Skeletal muscle tissue (tissue), 4 donors: ENCODE measurements around the gene ASPA. TPM values are rescaled to one million over a fixed set of nuclear protein-coding genes. Genes with fewer than 3 reads are reported as not detected.
"Not testable (repeated sequence)": the region's sequence is repeated elsewhere in the genome, so short reads cannot be mapped to it uniquely, and the experiment has no call there.

Source experiments
- H3K27ac ChIP-seq: one replicate; pipeline ENCODE4 v1.7.0; 2013; ENCODE audit warnings: mild to moderate bottlenecking, low read depth, low read length, inconsistent platforms
- H3K27me3 ChIP-seq, 3 donors: one replicate each; pipeline ENCODE4 v1.7.0; 2013; ENCODE audit warnings: low read length in 3 of 3; ENCODE audit not compliant: control insufficient read depth in 3 of 3, insufficient read depth in 3 of 3
- H3K36me3 ChIP-seq, 3 donors: one replicate each; pipeline ENCODE4 v1.7.0; 2013; ENCODE audit warnings: low read length in 3 of 3; ENCODE audit not compliant: control insufficient read depth in 3 of 3, insufficient read depth in 3 of 3
- H3K4me1 ChIP-seq, 3 donors: one replicate each; pipeline ENCODE4 v1.7.0; 2013; ENCODE audit warnings: low read length in 3 of 3, mild to moderate bottlenecking in 3 of 3; ENCODE audit not compliant: control insufficient read depth in 3 of 3, insufficient read depth in 3 of 3
- H3K4me3 ChIP-seq, 3 donors: one replicate each; pipeline ENCODE4 v1.7.0; 2013; ENCODE audit warnings: low read length in 3 of 3
- H3K9ac ChIP-seq, 3 donors: one replicate each; pipeline ENCODE4 v1.7.0; 2013; ENCODE audit warnings: low read length in 3 of 3, mild to moderate bottlenecking in 3 of 3, moderate library complexity in 2 of 3, low read depth in 1 of 3
- H3K9me3 ChIP-seq, 3 donors: one replicate each; pipeline ENCODE4 v1.7.0; 2013; ENCODE audit warnings: low read length in 3 of 3; ENCODE audit not compliant: control insufficient read depth in 3 of 3
- total RNA-seq: library from RNA; depleted of rRNA; stranded (reverse); fragments of >200 nt; gene quantifications from one replicate; pipeline ENCODE4 v1.2.3, GENCODE V29; 2014
- donor health status: Osteomylitis.

The ASPA gene
- total RNA-seq, 1 donor from 2014 or later, result 1.6 TPM

GRCh38 chr17:3514873-3515272 lies 39.1 kb downstream of the ASPA start:
- Histone ChIP-seq H3K36me3 (peaks cover 0 to 10% (median 2%) of the 10 kb centered on the region in 3 donors), H3K4me1 (peaks cover 27 to 34% (median 30%) of the 10 kb centered on the region in 3 donors), H3K9ac (peak overlapping the region in 1 of 3 donors; percentile 9), H3K4me3 (no peak overlapping the region), H3K27me3 (no peaks in the 10 kb centered on the region), H3K27ac (no peak overlapping the region), H3K9me3 (no peaks in the 10 kb centered on the region)

GRCh38 chr17:3519472-3519871 lies 43.7 kb downstream of the ASPA start:
- not testable (repeated sequence) for H3K4me3 ChIP-seq, H3K27ac ChIP-seq, H3K9ac ChIP-seq, H3K27me3 ChIP-seq, H3K4me1 ChIP-seq, H3K36me3 ChIP-seq, H3K9me3 ChIP-seq

GRCh38 chr17:3524024-3524423 lies 48.2 kb downstream of the ASPA start:
- Histone ChIP-seq H3K4me3 (no peak overlapping the region), H3K36me3 (peaks cover 0 to 12% (median 2%) of the 10 kb centered on the region in 3 donors), H3K27ac (no peak overlapping the region), H3K9me3 (no peaks in the 10 kb centered on the region), H3K9ac (no peak overlapping the region), H3K27me3 (no peaks in the 10 kb centered on the region), H3K4me1 (no peaks in the 10 kb centered on the region)

DNA sequence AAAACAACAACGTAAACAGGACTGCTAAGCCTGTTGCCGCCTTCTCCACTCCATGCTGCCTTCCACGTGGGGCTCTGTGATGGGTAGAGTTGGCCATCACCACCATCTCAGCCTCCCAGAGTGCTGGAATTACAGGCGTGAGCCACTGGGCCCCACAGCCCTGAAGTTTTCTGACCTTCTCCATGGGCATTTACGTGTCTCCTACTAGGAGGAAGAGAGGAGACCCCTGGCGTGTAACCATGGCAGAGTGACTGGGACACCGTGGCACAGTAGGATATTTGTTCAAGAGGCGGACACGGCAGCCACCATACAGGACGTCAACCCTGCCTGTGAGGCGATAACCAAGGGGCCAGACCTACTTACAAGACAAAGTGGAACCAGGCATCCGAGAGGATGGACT lies 50.7 kb downstream of the ASPA start:
- H3K27me3 ChIP-seq, result no peaks in the 10 kb centered on the region
- H3K9me3 ChIP-seq, result no peaks in the 10 kb centered on the region
- no peak overlapping the region for H3K4me3 ChIP-seq
- peaks cover 0 to 6% (median 5%) of the 10 kb centered on the region in 3 donors for H3K4me1 ChIP-seq
- H3K27ac ChIP-seq, result no peak overlapping the region
- H3K36me3 ChIP-seq, result peaks cover 0 to 13% (median 2%) of the 10 kb centered on the region in 3 donors
- H3K9ac ChIP-seq, result no peak overlapping the region

GRCh38 chr17:3526971-3527370 lies 51.2 kb downstream of the ASPA start:
- H3K9me3 ChIP-seq, result no peaks in the 10 kb centered on the region
- peaks cover 0 to 9% (median 6%) of the 10 kb centered on the region in 3 donors for H3K4me1 ChIP-seq
- no peak overlapping the region for H3K27ac ChIP-seq
- peaks cover 0 to 13% (median 2%) of the 10 kb centered on the region in 3 donors for H3K36me3 ChIP-seq
- H3K4me3 ChIP-seq, result no peak overlapping the region
- no peak overlapping the region for H3K9ac ChIP-seq
- no peaks in the 10 kb centered on the region for H3K27me3 ChIP-seq

DNA sequence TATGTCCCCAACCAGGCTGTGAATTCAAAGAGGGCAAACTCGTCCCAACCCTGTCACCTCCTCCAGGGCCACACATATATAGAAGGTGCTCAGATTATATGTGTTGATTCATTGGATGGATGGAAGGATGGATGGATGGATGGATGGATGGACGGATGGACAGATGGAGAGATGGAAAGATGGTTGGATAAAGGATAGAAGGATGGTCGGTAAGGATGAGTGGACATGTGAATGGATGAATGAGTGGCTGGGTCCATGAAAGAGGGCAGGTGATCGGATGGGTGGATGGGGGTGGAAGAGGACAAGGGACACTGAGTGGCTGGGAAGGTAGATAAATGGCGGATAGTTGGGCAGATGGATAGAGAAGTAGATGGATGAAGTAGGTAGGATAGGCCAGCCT lies 51.7 kb downstream of the ASPA start:
- Histone ChIP-seq H3K4me1 (peaks cover 0 to 9% (median 6%) of the 10 kb centered on the region in 3 donors), H3K4me3 (no peak overlapping the region), H3K9me3 (no peaks in the 10 kb centered on the region), H3K27ac (no peak overlapping the region), H3K27me3 (no peaks in the 10 kb centered on the region), H3K36me3 (peaks cover 0 to 13% (median 2%) of the 10 kb centered on the region in 3 donors), H3K9ac (no peak overlapping the region)

- Histone ChIP-seq H3K4me3 (no peak overlapping the region), H3K9ac (no peak overlapping the region), H3K9me3 (no peaks in the 10 kb centered on the region), H3K27ac (no peak overlapping the region), H3K36me3 (peaks cover 0 to 13% (median 2%) of the 10 kb centered on the region in 3 donors), H3K4me1 (peaks cover 0 to 9% (median 6%) of the 10 kb centered on the region in 3 donors), H3K27me3 (no peaks in the 10 kb centered on the region)
Observed at GRCh38 chr17:3527896-3528295, 52.1 kb downstream of the ASPA start.

DNA sequence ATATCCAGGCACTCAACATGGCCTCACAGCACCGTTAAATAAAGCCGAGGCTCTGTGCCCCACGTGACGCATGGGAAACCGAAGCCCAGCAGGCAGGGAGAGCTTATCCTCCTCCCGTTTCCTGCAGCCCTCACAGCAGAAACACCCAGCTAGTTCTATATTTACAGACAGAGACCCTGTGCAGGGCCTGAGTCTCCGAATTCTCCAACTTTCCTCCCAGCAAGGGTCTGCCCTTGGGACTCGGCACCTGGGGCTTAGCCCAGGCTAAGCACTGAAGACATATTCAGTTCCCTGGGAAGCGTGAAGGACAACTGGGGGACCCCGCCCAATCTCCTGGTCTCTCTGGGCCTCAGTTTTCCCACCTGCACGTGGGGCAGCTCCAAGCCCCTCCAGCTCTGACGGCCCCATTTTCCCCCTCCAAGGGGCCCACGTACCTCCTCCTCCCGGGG lies 52.6 kb downstream of the ASPA start:
- Histone ChIP-seq H3K4me1 (peaks cover 0 to 9% (median 6%) of the 10 kb centered on the region in 3 donors), H3K27me3 (no peaks in the 10 kb centered on the region), H3K4me3 (no peak overlapping the region), H3K27ac (no peak overlapping the region), H3K9me3 (no peaks in the 10 kb centered on the region), H3K9ac (no peak overlapping the region), H3K36me3 (peaks cover 0 to 13% (median 2%) of the 10 kb centered on the region in 3 donors)

DNA sequence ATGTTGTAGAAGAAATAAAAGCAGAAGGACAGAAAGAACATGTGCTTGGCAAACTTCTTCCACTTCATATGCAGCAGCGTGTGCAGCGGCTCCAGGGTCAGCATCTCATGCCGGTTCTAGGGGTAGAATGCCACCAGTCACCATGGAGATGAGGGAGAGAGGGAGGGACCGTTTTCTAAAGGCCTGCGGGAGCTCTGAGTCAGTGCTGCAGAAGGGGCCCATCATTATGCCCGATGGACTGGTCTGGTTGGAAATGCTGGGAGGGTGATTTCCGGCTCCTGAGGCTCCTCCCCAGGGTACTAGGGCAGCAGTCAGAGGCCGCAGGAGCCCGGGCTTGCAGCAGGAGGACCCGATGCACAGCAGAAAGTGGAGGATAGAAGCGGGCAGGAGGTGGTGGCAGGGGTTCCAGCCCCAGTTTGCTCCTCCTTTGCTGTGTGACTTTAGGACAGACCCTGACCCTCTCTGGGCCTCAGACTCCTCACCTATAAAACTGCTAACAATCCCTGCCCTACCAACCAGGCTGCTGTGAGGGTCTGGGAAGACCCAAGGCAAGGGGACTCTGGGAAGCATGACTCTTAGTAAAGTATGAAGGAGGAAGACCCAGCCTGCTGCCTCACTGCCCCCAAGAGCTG lies 53.2 kb downstream of the ASPA start:
- Histone ChIP-seq H3K36me3 (peaks cover 0 to 13% (median 2%) of the 10 kb centered on the region in 3 donors), H3K27me3 (no peaks in the 10 kb centered on the region), H3K9ac (no peak overlapping the region), H3K4me3 (no peak overlapping the region), H3K4me1 (peaks cover 0 to 9% (median 6%) of the 10 kb centered on the region in 3 donors), H3K27ac (no peak overlapping the region), H3K9me3 (no peaks in the 10 kb centered on the region)

GRCh38 chr17:3529817-3530741 lies 54.3 kb downstream of the ASPA start:
- no peak overlapping the region for H3K9ac ChIP-seq
- H3K4me3 ChIP-seq, result peak overlapping the region in 1 of 3 donors; percentile 14
- no peaks in the 10 kb centered on the region for H3K9me3 ChIP-seq
- H3K27ac ChIP-seq, result no peak overlapping the region
- H3K4me1 ChIP-seq, result peaks cover 0 to 9% (median 6%) of the 10 kb centered on the region in 3 donors
- no peaks in the 10 kb centered on the region for H3K27me3 ChIP-seq
- peaks cover 0 to 13% (median 2%) of the 10 kb centered on the region in 3 donors for H3K36me3 ChIP-seq
